ENCODE results near the gene PPP6R3.
"Not testable (repeated sequence)": the region's sequence is repeated elsewhere in the genome, so short reads cannot be mapped to it uniquely, and the experiment has no call there.

Gene PPP6R3

DNA sequence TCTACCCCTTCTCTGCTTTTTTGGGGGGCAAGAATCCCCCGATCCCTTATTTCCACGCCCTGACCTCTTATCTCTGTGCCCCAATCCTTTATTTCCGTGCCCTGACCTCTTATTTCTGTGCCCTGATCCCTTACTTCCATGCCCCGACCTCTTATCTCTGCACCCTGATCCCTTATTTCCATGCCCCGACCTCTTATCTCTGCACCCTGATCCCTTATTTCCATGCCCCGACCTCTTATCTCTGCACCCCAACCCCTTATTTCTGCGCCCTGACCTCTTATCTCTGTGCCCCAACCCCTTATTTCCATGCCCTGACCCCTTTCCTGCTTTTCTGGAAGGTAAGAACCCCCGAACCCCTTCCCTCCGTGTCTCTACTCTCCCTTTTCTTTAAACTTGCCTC is 163.2 kb downstream of the PPP6R3 start:
- DNase-seq = not testable (repeated sequence)

DNA sequence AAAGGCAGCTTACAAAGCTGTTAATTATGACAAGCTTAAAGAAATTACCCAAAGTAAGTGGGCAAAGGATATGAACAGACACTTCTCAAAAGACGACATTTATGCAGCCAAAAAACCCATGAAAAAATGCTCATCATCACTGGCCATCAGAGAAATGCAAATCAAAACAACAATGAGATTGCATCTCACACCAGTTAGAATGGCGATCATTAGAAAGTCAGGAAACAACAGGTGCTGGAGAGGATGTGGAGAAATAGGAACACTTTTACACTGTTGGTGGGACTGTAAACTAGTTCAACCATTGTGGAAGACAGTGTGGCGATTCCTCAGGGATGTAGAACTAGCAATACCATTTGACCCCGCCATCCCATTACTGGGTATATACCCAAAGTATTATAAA is 164.5 kb downstream of the PPP6R3 start:
- DNase-seq = not testable (repeated sequence)

- DNase-seq = not testable (repeated sequence)
Measured at GRCh38 chr11:68626236-68626635, 165.7 kb downstream of the PPP6R3 start.

DNA sequence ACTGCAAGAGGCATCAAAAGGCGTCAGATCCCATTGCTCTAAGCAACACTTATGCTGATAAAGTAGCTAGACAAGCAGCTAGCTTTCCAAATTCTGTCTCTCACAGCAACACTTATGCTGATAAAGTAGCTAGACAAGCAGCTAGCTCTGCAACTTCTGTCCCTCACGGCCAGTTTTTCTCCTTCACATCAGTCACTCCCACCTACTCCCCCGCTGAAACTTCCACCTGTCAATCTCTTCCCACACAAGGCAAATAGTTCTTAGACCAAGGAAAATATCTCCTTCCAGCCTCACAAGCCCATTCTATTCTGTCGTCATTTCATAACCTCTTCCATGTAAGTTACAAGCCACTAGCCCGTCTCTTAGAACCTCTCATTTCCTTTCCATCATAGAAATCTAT is 168.3 kb downstream of the PPP6R3 start:
- DNase-seq = not testable (repeated sequence)

DNA sequence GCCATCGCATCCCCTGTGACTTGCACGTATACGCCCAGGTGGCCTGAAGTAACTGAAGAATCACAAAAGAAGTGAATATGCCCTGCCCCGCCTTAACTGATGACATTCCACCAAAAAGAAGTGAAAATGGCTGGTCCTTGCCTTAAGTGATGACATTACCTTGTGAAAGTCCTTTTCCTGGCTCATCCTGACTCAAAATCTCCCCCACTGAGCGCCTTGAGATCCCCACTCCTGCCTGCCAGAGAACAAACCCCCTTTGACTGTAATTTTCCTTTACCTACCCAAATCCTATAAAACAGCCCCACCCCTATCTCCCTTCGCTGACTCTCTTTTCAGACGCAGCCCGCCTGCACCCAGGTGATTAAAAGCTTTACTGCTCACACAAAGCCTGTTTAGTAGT is 171.8 kb downstream of the PPP6R3 start:
- DNase-seq = not testable (repeated sequence)

DNA sequence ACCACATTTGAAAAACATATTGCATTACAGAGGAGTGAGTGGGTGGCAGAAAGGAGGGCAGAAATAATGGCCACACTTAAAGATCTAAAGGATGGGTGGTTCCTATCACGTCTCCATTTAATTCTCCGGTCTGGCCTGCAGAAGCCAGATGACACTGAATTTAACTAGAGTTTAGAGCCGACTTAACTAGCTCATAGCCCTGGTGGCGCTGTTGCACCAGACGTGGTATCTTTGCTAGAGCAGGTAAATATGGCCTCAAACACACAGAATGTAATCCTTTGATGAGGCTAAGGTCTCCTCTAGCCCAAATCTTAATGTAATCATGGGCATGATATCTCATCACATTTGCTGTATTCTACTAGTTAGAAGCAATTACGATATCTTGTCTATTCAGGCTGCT is 172.2 kb downstream of the PPP6R3 start:
- peak; percentile 82 for DNase-seq

DNA sequence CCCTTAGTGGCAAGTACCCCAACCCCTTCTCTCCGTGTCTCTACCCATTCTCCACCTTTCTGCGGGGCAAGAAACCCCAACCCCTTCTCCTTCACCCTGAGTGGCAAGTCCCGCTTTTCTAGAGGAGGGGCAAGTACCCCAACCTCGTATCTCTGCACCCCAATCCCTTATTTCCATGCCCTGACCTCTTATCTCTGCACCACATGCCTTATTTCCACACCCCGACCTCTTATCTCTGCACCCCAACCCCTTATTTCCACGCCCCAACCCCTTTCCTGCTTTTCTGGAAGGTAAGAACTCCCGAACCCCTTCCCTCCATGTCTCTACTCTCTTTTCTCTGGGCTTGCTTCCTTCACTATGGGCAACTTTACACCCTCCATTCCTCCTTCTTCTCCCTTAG is 174.1 kb downstream of the PPP6R3 start:
- DNase-seq = not testable (repeated sequence)

DNA sequence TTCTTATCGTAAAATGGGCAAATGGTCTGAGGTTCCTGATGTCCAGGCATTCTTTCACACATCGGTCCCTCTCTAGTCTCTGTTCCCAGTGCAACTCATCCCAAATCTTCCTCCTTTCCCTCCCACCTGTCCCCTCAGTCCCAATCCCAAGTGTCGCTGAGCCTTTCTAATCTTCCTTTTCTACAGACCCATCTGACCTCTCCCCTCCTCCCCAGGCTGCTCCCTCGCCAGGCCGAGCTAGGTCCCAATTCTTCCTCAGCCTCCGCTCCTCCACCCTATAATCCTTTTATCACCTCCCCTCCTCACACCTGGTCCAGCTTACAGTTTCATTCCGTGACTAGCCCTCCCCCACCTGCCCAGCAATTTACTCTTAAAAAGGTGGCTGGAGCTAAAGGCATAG is 174.6 kb downstream of the PPP6R3 start:
- not testable (repeated sequence) for DNase-seq

- DNase-seq = not testable (repeated sequence)
Measured at GRCh38 chr11:68635883-68636282, 175.3 kb downstream of the PPP6R3 start.

DNA sequence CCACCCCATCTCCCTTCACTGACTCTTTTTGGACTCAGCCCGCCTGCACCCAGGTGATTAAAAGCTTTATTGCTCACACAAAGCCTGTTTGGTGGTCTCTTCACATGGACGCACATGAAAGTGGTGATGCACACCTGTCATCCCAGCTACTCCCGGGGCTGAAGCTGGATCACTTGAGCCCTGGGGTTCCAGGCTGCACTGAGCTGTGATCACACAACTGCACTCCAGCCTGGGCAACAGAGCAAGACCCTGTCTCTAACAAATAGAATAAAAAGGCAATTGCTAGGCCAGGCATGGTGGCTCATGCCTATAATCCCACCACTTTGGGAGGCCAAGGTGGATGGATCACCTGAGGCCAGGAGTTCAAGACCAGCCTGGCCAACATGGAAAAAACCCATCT is 178.8 kb downstream of the PPP6R3 start:
- not testable (repeated sequence) for DNase-seq

- DNase-seq = no peak
Measured at GRCh38 chr11:68641880-68642279, 181.3 kb downstream of the PPP6R3 start.

DNA sequence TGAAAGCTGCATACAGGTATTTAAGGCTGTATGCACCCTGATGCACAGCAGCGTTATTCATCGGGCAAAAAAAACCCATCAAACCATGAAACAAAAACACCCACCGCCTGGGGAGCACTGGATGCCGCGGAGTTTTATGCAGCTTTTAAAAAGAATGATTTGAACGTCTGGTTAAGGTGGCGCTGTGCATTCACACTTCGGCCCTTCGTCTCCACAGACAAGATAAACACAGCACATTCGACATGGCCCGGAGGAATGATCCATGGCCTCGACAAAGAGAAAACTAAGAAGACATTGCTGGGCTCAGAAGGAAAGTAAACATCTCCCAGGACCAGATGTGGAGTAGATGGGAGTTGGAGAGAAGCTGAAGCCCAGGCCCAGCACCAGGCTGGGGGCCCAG is 183.0 kb downstream of the PPP6R3 start:
- peak; percentile 35 for DNase-seq

DNA sequence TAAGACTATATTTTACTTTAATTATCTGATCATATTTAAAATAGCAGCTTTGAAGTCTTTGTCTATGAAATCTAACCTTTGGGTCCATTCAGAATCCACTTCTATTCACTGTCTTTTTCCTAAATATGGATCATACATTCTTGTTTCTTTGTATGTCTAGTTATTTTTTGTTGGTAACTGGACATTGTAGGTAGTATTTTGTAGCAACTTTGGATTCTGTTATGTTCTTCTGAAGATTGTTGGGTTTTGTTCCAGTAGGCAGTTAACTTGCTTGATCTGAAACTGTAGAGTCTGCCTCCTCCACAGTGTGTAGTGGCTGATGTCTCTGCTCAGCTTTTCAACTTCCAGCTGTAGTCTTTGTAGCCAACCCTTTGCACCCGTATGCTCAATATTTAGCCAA is 186.3 kb downstream of the PPP6R3 start:
- DNase-seq = no peak

DNA sequence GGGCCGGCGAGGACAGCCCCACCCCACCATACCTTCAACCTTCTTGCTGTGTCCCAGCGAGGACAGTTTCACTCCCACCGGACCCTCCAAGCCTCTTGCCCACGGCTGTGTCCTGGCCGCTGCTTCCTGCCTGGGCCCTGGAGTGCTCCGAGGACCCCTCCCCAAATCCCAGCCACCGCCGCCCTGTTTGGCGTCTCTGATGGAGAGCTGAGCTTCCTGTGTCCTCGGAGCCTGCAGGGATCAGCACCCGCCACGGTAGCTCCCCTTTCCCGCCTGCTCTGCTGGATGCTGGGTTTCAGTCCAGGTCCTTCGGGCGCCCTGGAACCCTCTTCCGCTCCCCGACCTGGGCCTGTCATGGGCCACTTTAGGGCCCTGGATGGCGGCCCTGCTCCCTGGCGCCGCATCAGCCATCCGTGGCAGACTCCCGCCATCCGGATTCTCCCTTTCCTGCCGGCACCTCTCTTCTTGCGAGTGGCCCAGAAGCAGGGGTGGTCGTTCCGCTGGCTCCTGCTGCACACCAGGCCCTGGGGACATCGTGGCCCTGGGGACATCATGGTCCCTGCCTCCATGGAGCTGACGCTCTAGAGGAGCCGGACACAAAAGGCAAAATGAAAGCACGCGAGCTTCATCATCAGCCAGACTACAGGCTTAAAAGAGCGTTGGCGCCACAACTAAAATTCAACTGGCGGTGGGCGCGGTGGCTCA is 189.5 kb downstream of the PPP6R3 start:
- peak; percentile 14 for DNase-seq

- DNase-seq = no peak
Measured at GRCh38 chr11:68650801-68651200, 190.2 kb downstream of the PPP6R3 start.

DNA sequence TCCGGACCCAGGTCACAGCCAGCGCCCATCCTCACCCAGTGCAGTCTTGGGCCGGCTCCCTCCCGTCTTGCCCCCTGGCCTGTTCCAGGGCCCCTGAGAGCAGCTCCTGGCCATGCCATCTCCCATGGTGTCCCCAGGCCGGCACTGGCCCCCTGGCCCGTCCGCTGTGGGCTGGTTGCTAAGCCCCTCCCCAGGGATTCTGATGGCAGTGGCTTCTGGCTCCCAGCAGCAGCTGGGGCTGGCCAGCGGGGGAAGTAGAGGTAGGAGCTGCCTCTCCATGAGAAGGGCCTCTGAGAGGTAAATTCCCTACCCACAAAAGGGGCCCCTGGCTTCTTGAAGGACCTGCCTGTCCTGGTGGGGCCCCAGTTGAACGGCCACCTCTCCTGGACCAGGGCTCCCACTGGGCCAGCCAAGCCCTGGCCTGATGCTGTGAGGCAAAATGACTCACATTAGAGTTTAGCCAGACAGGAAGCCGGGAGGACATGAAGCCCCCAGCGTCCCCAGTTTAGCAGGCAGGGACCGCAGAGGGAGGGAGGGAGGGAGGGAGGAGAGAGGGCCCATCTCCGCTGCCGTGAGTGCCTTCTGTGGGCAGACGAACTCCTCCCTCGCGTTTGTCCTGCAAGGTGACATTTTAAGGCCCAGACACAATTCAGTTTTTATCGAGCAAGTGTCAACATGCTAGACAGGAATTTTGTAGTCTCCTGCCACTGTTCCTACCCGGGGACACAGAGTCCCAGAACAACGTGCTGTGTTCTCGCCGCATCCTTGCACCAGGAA is 190.8 kb downstream of the PPP6R3 start:
- DNase-seq = no peak

DNA sequence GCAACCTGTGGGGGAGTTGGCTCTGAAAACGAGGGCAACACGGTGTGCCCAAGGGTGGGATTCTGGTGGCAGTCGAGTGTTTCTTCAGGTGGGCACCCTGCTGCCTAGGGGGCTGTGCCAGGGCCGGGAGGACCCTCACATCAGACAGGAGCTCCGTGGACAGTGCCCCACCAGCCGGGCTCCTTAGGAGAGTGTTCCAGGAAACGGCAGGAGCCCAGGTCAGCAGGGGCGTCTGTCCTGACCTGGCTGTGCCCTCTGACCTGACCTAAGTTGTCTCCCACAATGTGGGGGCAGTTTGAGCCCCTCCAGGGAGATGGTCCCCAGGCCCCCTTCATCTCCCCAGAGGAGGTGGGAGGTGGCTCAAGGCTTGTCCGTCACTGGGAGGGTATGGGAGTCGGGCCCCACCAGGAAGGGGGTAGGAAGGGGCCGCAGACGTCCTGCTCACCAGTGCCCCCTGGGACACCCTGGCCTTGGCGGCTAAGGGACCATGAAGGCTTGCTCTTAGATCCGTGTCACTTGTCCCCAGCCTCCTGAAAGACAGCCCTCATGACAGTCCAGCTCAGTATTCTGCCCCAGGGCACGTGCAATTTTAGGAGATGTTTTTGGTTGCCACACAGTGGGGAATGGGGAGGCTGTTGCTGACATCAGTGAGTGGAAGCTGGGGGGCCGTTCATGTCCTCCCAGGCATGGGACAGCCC is 191.6 kb downstream of the PPP6R3 start:
- DNase-seq = no peak

GRCh38 chr11:68652683-68653156 is 192.2 kb downstream of the PPP6R3 start:
- no peak for DNase-seq

DNA sequence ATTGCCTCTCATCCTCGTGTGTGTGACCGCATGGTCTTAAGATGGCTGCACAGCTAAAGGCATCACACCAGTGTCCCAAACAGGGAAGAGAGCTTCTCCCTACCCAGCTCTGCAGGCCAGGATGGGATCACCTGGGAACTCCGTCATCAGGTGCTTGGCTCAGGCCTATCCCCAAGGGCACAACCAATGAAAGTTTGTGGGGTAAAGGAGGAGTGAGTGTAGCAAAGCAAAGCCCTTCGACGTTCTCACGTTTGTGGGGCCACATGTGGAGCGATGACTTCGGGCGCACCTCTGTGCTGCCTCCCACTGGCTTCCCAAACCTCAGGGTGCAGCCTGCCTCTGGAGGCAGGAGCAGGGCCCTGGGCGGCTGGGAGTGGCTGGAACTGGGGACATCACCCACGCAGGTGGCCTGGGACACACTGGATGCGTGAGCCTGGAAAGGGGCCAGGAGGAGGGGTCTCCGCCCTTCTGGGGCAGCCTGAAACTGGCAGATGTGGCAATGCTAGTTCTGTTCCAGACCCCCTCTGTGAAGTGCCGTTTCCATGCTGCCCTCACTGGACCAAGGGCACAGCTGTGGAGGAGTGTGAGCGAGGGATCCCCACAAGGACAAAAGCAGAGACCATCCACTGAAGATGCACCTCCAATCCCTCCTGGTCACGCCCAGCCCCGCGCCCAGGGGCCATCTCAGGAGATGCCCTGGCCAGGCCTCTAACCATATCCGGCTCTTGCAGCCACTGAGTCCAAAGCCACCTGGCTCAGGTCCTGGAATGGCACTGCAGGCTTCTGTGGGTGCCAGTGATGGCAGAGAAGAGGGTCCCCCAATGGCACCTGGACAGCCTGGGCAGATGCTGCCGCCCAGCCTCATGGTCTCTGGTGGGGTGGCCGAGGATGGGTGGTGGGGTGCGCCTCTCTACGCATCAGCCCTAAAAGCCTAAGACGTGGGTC is 193.2 kb downstream of the PPP6R3 start:
- DNase-seq = no peak

- DNase-seq = no peak
Measured at GRCh38 chr11:68654978-68655377, 194.4 kb downstream of the PPP6R3 start.

DNA sequence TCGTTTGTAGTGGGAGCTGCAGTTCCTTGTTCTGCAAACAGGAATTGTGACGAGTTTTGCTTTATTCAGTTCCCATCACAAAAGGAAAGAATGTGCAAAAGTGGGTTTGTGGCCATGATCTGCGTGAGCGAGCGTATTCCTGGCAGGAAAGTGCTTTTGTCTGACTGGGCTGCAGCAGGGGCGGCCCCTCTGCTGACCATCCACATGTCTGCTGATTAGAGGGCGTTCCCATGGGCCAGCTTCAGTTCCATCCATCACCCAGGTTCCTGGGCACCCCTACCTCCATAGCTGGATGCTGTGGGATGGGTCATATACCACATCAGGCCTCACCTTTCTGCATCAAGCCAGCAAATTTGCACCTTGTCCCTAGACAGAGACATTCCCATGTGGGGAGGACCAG is 194.9 kb downstream of the PPP6R3 start:
- no peak for DNase-seq

GRCh38 chr11:68655806-68656205 is 195.3 kb downstream of the PPP6R3 start:
- no peak for DNase-seq

All from NCI-H69 (cell line).